Retinal pigment epithelial cell (primary cell): Measurements from ENCODE around the gene ZNF212.

Experiments used
- DNase-seq: peaks from one replicate; pipeline ENCODE4 v3.0.0-alpha.2; 2010; ENCODE audit warnings: low read depth
- H3K4me3 ChIP-seq: 2 replicates; pipeline ENCODE4 v1.5.1; 2011; ENCODE audit warnings: mild to moderate bottlenecking, low read length, control low read depth, moderate library complexity
- TF ChIP-seq, protein P1 (sequence below): conservative IDR thresholded peaks from 2 replicates; pipeline ENCODE4 v1.5.1; 2011; ENCODE audit warnings: low read depth, low read length, control low read depth, inconsistent platforms

Gene ZNF212

DNA sequence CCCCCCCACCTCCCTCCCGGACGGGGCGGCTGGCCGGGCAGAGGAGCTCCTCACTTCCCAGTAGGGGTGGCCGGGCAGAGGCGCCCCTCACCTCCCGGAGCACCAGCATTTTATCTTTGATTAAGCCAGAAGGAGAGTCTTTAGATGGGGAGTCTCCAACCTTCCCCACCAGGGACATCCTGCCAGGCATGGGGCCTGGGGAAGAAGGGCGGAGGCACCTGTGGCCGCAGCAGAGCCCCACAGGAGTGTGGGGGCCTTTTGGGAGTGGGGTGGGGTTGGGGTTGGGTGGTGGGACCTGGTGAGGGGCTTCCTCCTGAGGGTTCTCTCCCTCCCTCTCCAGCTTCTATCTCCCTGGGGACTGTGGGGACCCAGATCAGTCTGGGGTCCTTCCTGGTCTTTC, 40.7 kb downstream of the ZNF212 start:
- TF ChIP-seq, protein P1, sequence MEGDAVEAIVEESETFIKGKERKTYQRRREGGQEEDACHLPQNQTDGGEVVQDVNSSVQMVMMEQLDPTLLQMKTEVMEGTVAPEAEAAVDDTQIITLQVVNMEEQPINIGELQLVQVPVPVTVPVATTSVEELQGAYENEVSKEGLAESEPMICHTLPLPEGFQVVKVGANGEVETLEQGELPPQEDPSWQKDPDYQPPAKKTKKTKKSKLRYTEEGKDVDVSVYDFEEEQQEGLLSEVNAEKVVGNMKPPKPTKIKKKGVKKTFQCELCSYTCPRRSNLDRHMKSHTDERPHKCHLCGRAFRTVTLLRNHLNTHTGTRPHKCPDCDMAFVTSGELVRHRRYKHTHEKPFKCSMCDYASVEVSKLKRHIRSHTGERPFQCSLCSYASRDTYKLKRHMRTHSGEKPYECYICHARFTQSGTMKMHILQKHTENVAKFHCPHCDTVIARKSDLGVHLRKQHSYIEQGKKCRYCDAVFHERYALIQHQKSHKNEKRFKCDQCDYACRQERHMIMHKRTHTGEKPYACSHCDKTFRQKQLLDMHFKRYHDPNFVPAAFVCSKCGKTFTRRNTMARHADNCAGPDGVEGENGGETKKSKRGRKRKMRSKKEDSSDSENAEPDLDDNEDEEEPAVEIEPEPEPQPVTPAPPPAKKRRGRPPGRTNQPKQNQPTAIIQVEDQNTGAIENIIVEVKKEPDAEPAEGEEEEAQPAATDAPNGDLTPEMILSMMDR: no peak

DNA sequence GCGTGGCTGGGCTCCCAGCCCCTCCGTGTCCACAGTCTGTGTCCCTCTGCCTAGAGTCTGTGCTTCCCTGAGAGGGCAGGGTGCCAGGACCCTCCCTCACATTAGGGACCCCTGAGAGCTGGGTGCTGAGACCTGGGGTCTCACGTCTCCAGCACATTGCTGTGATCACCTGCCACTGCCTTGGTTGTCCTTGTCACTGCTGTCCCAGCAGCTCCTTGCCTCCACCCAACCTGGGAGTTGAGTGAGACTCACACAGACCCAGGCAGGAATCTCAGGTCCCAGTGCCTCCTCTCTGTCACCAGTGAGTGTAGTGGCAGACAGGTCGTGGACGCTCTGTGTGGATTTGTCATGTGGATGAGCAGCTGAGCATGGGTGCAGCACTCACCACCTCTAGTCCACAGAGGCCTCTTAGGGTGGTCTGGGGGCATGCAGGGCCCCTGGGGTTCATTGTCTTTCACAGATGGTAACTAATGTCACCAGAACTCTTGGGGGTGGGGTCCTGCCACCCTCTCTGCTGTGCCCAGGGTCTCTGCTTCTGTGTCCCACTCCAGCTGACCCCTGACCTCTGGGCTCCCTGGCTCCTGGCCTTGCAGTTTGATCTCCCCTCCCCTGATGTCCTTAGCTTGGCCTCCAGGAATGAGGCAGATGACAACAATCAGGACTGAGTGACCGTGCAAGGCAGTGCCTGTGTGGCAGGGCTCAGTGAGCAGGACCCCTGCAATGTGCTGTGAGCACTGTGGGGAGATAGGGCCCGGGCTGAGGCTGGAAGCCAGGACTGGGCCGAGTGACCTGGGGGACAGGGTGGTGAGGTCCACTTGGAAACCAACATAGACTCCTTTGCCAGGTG, 41.4 kb downstream of the ZNF212 start:
- no peak overlapping the region for H3K4me3 ChIP-seq
- DNase-seq: no peak
- TF ChIP-seq, protein P1: no peak

More for the DNA sequence above, 40.7 kb downstream of the ZNF212 start:
- no peak overlapping the region for H3K4me3 ChIP-seq
- DNase-seq: no peak

DNA sequence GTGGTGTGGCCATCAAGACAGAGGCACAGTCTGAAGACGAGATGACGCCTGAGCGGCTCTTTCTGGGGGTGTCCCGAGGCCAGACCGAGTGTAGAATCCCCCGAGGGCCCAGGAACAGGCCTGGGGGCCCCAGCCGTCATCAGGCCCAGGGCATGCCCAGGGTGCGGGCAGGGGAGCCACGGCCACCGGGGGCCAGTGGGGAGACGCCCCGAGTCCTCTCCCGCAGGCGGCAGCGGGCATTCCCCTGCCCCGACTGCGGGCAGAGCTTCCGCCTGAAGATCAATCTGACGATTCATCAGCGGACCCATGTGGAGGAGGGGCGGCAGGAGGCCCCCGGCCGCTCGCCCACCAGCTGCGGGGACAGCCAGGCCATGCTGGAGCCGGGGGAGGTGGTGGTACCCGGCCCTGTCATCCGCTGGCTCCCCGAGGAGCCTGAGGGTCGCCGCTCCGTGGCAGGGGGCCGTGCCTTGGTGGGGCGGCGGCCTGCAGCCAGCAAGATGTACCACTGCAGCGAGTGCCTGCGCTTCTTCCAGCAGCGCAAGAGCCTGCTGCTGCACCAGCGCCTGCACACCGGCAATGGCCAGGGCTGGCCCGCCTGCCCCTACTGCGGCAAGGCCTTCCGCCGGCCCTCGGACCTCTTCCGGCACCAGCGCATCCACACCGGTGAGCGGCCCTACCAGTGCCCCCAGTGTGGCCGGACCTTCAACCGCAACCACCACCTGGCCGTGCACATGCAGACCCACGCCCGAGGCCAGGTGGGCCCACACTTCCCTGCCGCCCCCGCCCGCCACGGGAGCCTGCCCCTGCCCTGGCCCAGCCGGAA, 42.3 kb downstream of the ZNF212 start:
- TF ChIP-seq, protein P1: no peak
- no peak overlapping the region for H3K4me3 ChIP-seq
- no peak for DNase-seq

DNA sequence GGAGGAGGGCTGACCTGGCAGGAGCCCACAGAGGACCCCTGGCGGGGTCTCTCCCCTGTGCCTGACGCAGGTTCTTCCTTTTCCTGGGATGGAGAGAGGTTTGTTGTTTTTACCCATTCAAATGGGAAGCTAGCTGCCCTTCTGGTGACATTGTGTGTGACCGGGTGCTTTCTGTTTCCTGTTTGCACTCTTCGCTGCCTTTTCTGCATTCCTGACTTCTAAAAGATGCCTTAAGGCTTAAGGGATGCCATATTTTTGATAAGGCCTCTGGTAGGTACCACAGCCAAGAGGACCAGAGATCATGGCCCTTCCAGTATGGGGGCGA, 42.8 kb downstream of the ZNF212 start:
- TF ChIP-seq, protein P1: no peak
- no peak for DNase-seq

DNA sequence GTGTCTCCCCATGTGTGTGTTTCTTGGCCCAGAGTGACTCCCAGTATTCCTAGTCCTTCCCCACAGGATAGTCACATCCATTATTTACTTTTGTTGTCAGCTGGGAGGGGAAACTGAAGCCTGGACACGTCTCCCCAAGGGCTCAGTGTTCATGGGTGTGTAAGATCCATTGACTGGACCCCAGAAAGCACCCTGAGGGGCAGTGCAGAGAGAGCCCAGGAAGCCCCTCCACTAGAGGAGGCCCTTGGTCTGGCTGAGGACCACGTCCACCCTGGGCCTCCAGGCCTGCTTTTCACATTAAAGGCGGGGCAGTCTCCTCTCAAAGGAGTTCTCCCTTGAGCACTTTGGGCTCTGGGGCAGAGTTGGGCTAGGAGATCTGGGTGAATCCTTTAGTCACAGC, 43.9 kb downstream of the ZNF212 start:
- DNase-seq: no peak
- TF ChIP-seq, protein P1: no peak

More for the DNA sequence above, 42.8 kb downstream of the ZNF212 start:
- no peak overlapping the region for H3K4me3 ChIP-seq

DNA sequence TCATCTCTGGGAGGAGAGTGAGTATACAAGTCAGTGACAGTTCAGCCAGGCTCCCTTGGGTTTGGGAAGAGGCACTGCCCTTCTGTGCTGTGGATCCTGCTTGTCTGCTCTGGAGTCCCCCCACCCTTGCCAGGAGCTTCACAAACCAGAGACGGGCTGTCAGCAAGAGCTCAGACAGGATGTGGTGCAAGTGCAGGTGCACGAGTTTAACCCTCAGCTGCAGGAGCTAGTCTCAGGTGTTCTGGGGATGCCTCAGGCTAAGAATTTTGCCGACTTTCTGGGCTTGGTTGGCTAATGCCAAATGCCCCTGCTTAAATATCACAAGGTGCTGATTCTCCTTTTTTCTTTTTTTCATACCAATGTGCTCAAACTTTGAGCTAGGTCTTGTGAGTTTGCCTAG, 44.9 kb downstream of the ZNF212 start:
- TF ChIP-seq, protein P1: no peak
- DNase-seq: no peak
- H3K4me3 ChIP-seq: no peak overlapping the region

More for the DNA sequence above, 43.9 kb downstream of the ZNF212 start:
- H3K4me3 ChIP-seq: no peak overlapping the region
